DMS153 treated with DMSO at 0.1 percent for 48 hours (cell line): ENCODE measurements around the gene MEGF11.

Source experiments
- DNase-seq: peaks from one replicate; lab custom pipeline; 2025; ENCODE audit not compliant: unreplicated experiment; lab: John Stamatoyannopoulos, UW

Gene MEGF11

GRCh38 chr15:66124651-66125050, 128.9 kb downstream of the MEGF11 start:
- no peak for DNase-seq

- no peak for DNase-seq
These were observed 129.8 kb downstream of the MEGF11 start for GRCh38 chr15:66123799-66124198.

GRCh38 chr15:66120422-66120821, 133.1 kb downstream of the MEGF11 start:
- no peak for DNase-seq

GRCh38 chr15:66117841-66118240, 135.7 kb downstream of the MEGF11 start:
- no peak for DNase-seq

GRCh38 chr15:66115568-66116206, 137.9 kb downstream of the MEGF11 start:
- no peak for DNase-seq

GRCh38 chr15:66114863-66115425, 138.6 kb downstream of the MEGF11 start:
- no peak for DNase-seq

GRCh38 chr15:66112388-66112787, 141.2 kb downstream of the MEGF11 start:
- no peak for DNase-seq

- no peak for DNase-seq
These were observed 142.2 kb downstream of the MEGF11 start for GRCh38 chr15:66111363-66111762.

- no peak for DNase-seq
These were observed 142.7 kb downstream of the MEGF11 start for GRCh38 chr15:66110864-66111263.

GRCh38 chr15:66109826-66110225, 143.7 kb downstream of the MEGF11 start:
- no peak for DNase-seq

- DNase-seq, result no peak
These were observed 144.9 kb downstream of the MEGF11 start for GRCh38 chr15:66108483-66109265.

- DNase-seq, result no peak
These were observed 146.5 kb downstream of the MEGF11 start for GRCh38 chr15:66107070-66107469.

GRCh38 chr15:66105286-66106265, 148.0 kb downstream of the MEGF11 start:
- no peak for DNase-seq

GRCh38 chr15:66103293-66103590, 150.3 kb downstream of the MEGF11 start:
- DNase-seq, result no peak

GRCh38 chr15:66102563-66103292, 150.8 kb downstream of the MEGF11 start:
- DNase-seq, result no peak

GRCh38 chr15:66101715-66102395, 151.7 kb downstream of the MEGF11 start:
- DNase-seq, result no peak

GRCh38 chr15:66100761-66101160, 152.8 kb downstream of the MEGF11 start:
- no peak for DNase-seq

GRCh38 chr15:66099950-66100671, 153.4 kb downstream of the MEGF11 start:
- DNase-seq, result no peak

GRCh38 chr15:66098022-66098363, 155.6 kb downstream of the MEGF11 start:
- DNase-seq, result no peak
